HEK293T (cell line): ENCODE measurements around the gene CORO2B.

ENCODE experiments used
- ARNT ChIP-seq: fragments of 450-650 bp; IDR thresholded peaks from 2 replicates; pipeline ENCODE4 v1.6.1; 2017; ENCODE audit warnings: mild to moderate bottlenecking
- PKNOX1 ChIP-seq: fragments of 450-650 bp; IDR thresholded peaks from 2 replicates; pipeline ENCODE4 v1.6.1; 2016
- SUZ12 ChIP-seq: fragments of 450-650 bp; IDR thresholded peaks from 2 replicates; pipeline ENCODE4 v1.6.1; 2016; ENCODE audit warnings: mild to moderate bottlenecking

DNA sequence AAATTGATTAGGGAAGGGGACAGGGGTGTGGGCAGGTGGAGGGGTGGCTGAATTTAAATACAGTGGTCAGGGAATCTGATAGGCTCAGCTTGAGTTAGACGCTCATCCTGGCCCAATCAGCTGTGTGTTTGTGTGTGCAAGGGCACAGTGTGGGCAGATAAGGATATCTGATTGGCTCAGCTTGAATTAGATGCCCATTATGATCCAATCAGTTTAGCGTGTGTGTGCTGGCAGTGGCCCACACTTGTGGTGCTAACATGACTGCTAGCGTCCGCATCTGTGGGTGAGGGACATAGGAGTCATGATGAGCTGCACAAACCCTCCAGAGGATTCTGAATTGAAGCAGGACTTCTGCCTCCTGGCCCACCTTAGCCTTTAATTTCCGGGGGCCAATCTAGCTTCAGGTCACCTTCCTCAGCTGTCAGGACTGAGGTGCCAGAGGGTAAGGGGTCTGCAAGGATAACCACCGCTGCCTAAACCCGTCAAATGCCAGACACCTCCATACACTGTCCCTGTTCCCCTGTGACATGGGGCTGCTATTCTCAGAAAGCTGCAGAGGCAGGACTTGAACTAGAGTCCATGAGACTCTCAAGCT, 97.3 kb downstream of the CORO2B start:
- TF ChIP-seq ARNT, result no peak
- no peak for TF ChIP-seq SUZ12
- no peak for TF ChIP-seq PKNOX1
